ENCODE measurements around the gene EPB41L2. TPM values are rescaled to one million over a fixed set of nuclear protein-coding genes. Genes with fewer than 3 reads are reported as not detected.
A peak's percentile ranks its signal among the peaks of the same experiment; 100 is the strongest.

EPB41L2 gene
- total RNA-seq, 2 experiments from 2014 or later, result 9.5 to 12.3 TPM

- no peak overlapping the region for H3K27ac Mint-ChIP-seq
- intact Hi-C loops (cut with DNase I, micrococcal nuclease), result no loop called here
- H3K4me3 Mint-ChIP-seq, result no peak overlapping the region
- no peaks in the 10 kb centered on the region for H3K36me3 Mint-ChIP-seq (ENCODE audit: low read depth)
- H3K4me3 ChIP-seq (ENCODE audit: low read length), result no peak overlapping the region
- H3K27ac ChIP-seq (ENCODE audit: low read depth in 1 of 2, low read length in 2 of 2), result no peak overlapping the region
- H3K27me3 Mint-ChIP-seq, result no peaks in the 10 kb centered on the region
- ChIA-PET POLR2A (no interaction called here), CTCF (interaction anchor here (1.1 kb wide), 1 partner anchor 43 kb away, joined by 3 read pairs; no protein-coding TSS in a partner anchor)
- no peaks in the 10 kb centered on the region for H3K4me1 Mint-ChIP-seq (ENCODE audit: low read depth)
- no peaks in the 10 kb centered on the region for H3K27me3 ChIP-seq (ENCODE audit: control insufficient read depth in 1 of 2, insufficient read depth in 2 of 2, low read length in 2 of 2)
- DNase-seq (peak in 2 of 14 experiments; percentile 2 to 16), ATAC-seq (ENCODE audit: poor library complexity) (no peak)
- H3K4me1 ChIP-seq (ENCODE audit: insufficient read depth, low read length), result no peaks in the 10 kb centered on the region
- no peak for TF ChIP-seq CTCF (IDR thresholded peaks at IDR 0.05)
- no peaks in the 10 kb centered on the region for H3K9me3 ChIP-seq (ENCODE audit: control insufficient read depth in 1 of 2, insufficient read depth in 1 of 2, low read length in 2 of 2)
- peaks cover 2% of the 10 kb centered on the region for H3K9me3 Mint-ChIP-seq
- H3K36me3 ChIP-seq (ENCODE audit: insufficient read depth, low read length), result no peaks in the 10 kb centered on the region
Observed at GRCh38 chr6:130928158-130928912, 134.7 kb downstream of the EPB41L2 start.

- ChIA-PET CTCF (interaction anchor here (0.9 kb wide), 1 partner anchor 42 kb away, joined by 3 read pairs; no protein-coding TSS in a partner anchor), POLR2A (no interaction called here)
- no peaks in the 10 kb centered on the region for H3K27me3 ChIP-seq (ENCODE audit: control insufficient read depth in 1 of 2, insufficient read depth in 2 of 2, low read length in 2 of 2)
Observed at GRCh38 chr6:130927305-130927704, 135.7 kb downstream of the EPB41L2 start.

GRCh38 chr6:130923350-130923749, 139.7 kb downstream of the EPB41L2 start:
- Mint-ChIP-seq H3K27ac (no peak overlapping the region), H3K36me3 (ENCODE audit: low read depth) (no peaks in the 10 kb centered on the region), H3K4me3 (no peak overlapping the region), H3K27me3 (no peaks in the 10 kb centered on the region), H3K4me1 (ENCODE audit: low read depth) (no peaks in the 10 kb centered on the region), H3K9me3 (no peaks in the 10 kb centered on the region)
- Histone ChIP-seq H3K4me1 (ENCODE audit: insufficient read depth, low read length) (no peaks in the 10 kb centered on the region), H3K4me3 (ENCODE audit: low read length) (no peak overlapping the region), H3K9me3 (ENCODE audit: control insufficient read depth in 1 of 2, insufficient read depth in 1 of 2, low read length in 2 of 2) (no peaks in the 10 kb centered on the region), H3K27me3 (ENCODE audit: control insufficient read depth in 1 of 2, insufficient read depth in 2 of 2, low read length in 2 of 2) (no peaks in the 10 kb centered on the region), H3K27ac (ENCODE audit: low read depth in 1 of 2, low read length in 2 of 2) (no peak overlapping the region), H3K36me3 (ENCODE audit: insufficient read depth, low read length) (no peaks in the 10 kb centered on the region)
- POLR2A ChIA-PET, result no interaction called here
- TF ChIP-seq CTCF (IDR thresholded peaks at IDR 0.05), result no peak
- DNase-seq (no peak), ATAC-seq (ENCODE audit: poor library complexity) (no peak)
- intact Hi-C loops (cut with DNase I, micrococcal nuclease), result no loop called here
- CTCF ChIA-PET, result no interaction called here

More at GRCh38 chr6:130927305-130927704, 135.7 kb downstream of the EPB41L2 start:
- Histone ChIP-seq H3K27ac (ENCODE audit: low read depth in 1 of 2, low read length in 2 of 2) (no peak overlapping the region), H3K4me3 (ENCODE audit: low read length) (no peak overlapping the region), H3K36me3 (ENCODE audit: insufficient read depth, low read length) (no peaks in the 10 kb centered on the region), H3K9me3 (ENCODE audit: control insufficient read depth in 1 of 2, insufficient read depth in 1 of 2, low read length in 2 of 2) (no peaks in the 10 kb centered on the region), H3K4me1 (ENCODE audit: insufficient read depth, low read length) (no peaks in the 10 kb centered on the region)
- no peaks in the 10 kb centered on the region for H3K4me1 Mint-ChIP-seq (ENCODE audit: low read depth)
- no peaks in the 10 kb centered on the region for H3K27me3 Mint-ChIP-seq
- intact Hi-C loops (cut with DNase I, micrococcal nuclease), result no loop called here
- DNase-seq, result no peak
- no peak for TF ChIP-seq CTCF (IDR thresholded peaks at IDR 0.05)
- no peak overlapping the region for H3K4me3 Mint-ChIP-seq
- peaks cover 2% of the 10 kb centered on the region for H3K9me3 Mint-ChIP-seq
- no peaks in the 10 kb centered on the region for H3K36me3 Mint-ChIP-seq (ENCODE audit: low read depth)
- H3K27ac Mint-ChIP-seq, result no peak overlapping the region
- no peak for ATAC-seq (ENCODE audit: poor library complexity)

All from CD4-positive, alpha-beta T cell (primary cell).